Hepatocyte (in vitro differentiated cells): ENCODE results near the gene UGT1A1. TPM values are rescaled to one million over a fixed set of nuclear protein-coding genes. Genes with fewer than 3 reads are reported as not detected.

Experiments used
- DNase-seq: peaks from one replicate; pipeline ENCODE4 v3.0.0-alpha.2; 2016; ENCODE audit warnings: low spot score
- H2AFZ ChIP-seq: fragments of 200-600 bp; sonication (generic); 2 replicates; pipeline ENCODE4 v1.6.0; 2016; ENCODE audit warnings: antibody characterized with exemption, mild to moderate bottlenecking
- H3K27ac ChIP-seq: fragments of 200-600 bp; sonication (generic); 2 replicates; pipeline ENCODE4 v1.5.1; 2016; ENCODE audit warnings: mild to moderate bottlenecking
- H3K27me3 ChIP-seq: fragments of 200-600 bp; sonication (generic); 2 replicates; pipeline ENCODE4 v1.6.1; 2016
- H3K36me3 ChIP-seq: fragments of 200-600 bp; sonication (generic); replicated peaks from 2 replicates; pipeline ENCODE4 v1.5.1; 2016; ENCODE audit warnings: low read depth; ENCODE audit not compliant: insufficient read depth
- H3K4me1 ChIP-seq: fragments of 200-600 bp; sonication (generic); 2 replicates; pipeline ENCODE4 v1.5.1; 2016; ENCODE audit warnings: mild to moderate bottlenecking, moderate library complexity; ENCODE audit not compliant: insufficient read depth
- H3K4me2 ChIP-seq: fragments of 200-600 bp; sonication (generic); 2 replicates; pipeline ENCODE4 v1.6.0; 2016
- H3K4me3 ChIP-seq: fragments of 200-600 bp; sonication (generic); 2 replicates; pipeline ENCODE4 v1.5.1; 2016; ENCODE audit warnings: mild to moderate bottlenecking
- H3K79me2 ChIP-seq: fragments of 200-600 bp; sonication (generic); 2 replicates; pipeline ENCODE4 v1.6.0; 2017; ENCODE audit warnings: mild to moderate bottlenecking
- H3K9me2 ChIP-seq: fragments of 200-600 bp; sonication (generic); replicated peaks from 2 replicates; pipeline ENCODE4 v1.6.0; 2017; ENCODE audit warnings: mild to moderate bottlenecking; ENCODE audit not compliant: insufficient read depth
- H3K9me3 ChIP-seq: fragments of 200-600 bp; sonication (generic); 2 replicates; pipeline ENCODE4 v1.5.1; 2016; ENCODE audit warnings: low read depth, mild to moderate bottlenecking
- H4K20me1 ChIP-seq: fragments of 200-600 bp; sonication (generic); 2 replicates; pipeline ENCODE4 v1.6.0; 2016; ENCODE audit warnings: mild to moderate bottlenecking; ENCODE audit not compliant: insufficient read depth, poor library complexity, severe bottlenecking
- EZH2 ChIP-seq: fragments of 200-600 bp; sonication (generic); IDR thresholded peaks from 2 replicates; pipeline ENCODE4 v1.6.1; 2016; ENCODE audit warnings: antibody characterized with exemption, mild to moderate bottlenecking, borderline replicate concordance
- EZH2phosphoT487 ChIP-seq: fragments of 200-600 bp; sonication (generic); IDR thresholded peaks from one replicate; pipeline ENCODE4 v1.6.1; 2018; ENCODE audit warnings: antibody characterized with exemption, mild to moderate bottlenecking, low read depth, moderate library complexity; ENCODE audit not compliant: unreplicated experiment, severe bottlenecking
- WGBS: methylation state at CpG from one replicate; pipeline ENCODE4 v1.1.6; 2016; ENCODE audit warnings: low lambda C conversion rate; ENCODE audit errors: missing lambda C conversion rate; 5-methylcytosine and 5-hydroxymethylcytosine counted together
- polyA plus RNA-seq: library from polyadenylated mRNA; unstranded; fragments of >200 nt; fragmentation: Nextera tagmentation; extraction: Ambion mirVana; gene quantifications from 2 replicates; pipeline ENCODE4 v1.2.1, GENCODE V29; 2016
- total RNA-seq: library from RNA; depleted of rRNA; stranded (reverse); fragments of >200 nt; gene quantifications from 2 replicates; pipeline ENCODE4 v1.2.3, GENCODE V29; 2014
- TF ChIP-seq, protein P1 (sequence below): fragments of 200-600 bp; sonication (generic); IDR thresholded peaks from 2 replicates; pipeline ENCODE4 v1.5.1; 2016; ENCODE audit warnings: antibody characterized with exemption, mild to moderate bottlenecking; ENCODE audit not compliant: poor library complexity

The UGT1A1 gene
- total and polyA plus RNA-seq, 2 experiments from 2014 or later: 0.53 to 0.91 TPM

DNA sequence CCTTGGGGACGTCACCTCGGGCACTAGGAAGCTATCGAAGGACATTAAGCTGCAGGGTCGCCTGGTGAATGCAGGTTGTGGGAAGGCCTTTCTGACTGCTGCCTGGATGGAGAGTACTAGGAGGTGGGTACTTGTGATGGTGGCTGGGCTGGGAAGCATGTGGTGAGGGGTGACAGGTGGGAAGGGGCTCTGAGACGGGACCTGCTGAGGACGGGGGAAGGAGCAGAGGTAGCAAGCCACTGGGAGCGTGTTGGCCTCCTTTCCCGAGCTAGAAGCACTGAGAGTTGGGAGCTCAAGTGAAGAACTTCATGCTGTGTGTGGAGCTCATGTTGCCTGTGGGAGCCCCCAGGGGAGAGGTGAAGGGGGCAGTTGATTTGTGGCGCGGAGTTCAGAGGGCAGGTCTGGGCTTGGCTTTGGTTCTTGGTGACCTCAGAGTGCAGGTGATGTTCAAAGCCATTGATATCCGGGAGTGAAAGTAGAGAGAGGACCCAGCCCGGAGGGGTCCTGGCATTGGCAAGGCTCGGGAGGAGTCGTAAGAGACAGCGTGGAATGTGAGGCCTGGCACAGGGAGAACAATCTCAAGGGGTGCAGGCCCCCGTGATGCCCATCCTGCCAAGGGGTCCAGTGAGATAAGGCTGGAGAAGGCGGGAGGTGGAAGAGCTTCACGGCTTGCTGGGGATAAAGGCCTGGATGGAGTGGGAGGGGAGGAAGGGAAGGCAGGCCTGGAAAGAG lies 31.2 kb downstream of the UGT1A1 start:
- no peaks in the 10 kb centered on the region for H3K9me2 ChIP-seq
- no peaks in the 10 kb centered on the region for H3K9me3 ChIP-seq
- H3K4me3 ChIP-seq: no peak overlapping the region
- no peak overlapping the region for H3K27ac ChIP-seq
- H3K79me2 ChIP-seq: no peaks in the 10 kb centered on the region
- no peaks in the 10 kb centered on the region for H3K4me1 ChIP-seq
- TF ChIP-seq EZH2phosphoT487: no peak
- TF ChIP-seq, protein P1, sequence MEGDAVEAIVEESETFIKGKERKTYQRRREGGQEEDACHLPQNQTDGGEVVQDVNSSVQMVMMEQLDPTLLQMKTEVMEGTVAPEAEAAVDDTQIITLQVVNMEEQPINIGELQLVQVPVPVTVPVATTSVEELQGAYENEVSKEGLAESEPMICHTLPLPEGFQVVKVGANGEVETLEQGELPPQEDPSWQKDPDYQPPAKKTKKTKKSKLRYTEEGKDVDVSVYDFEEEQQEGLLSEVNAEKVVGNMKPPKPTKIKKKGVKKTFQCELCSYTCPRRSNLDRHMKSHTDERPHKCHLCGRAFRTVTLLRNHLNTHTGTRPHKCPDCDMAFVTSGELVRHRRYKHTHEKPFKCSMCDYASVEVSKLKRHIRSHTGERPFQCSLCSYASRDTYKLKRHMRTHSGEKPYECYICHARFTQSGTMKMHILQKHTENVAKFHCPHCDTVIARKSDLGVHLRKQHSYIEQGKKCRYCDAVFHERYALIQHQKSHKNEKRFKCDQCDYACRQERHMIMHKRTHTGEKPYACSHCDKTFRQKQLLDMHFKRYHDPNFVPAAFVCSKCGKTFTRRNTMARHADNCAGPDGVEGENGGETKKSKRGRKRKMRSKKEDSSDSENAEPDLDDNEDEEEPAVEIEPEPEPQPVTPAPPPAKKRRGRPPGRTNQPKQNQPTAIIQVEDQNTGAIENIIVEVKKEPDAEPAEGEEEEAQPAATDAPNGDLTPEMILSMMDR: no peak
- no peak for TF ChIP-seq EZH2
- H3K36me3 ChIP-seq: no peaks in the 10 kb centered on the region
- H4K20me1 ChIP-seq: no peaks in the 10 kb centered on the region
- no peak overlapping the region for H3K4me2 ChIP-seq
- H2AFZ ChIP-seq: no peak overlapping the region
- H3K27me3 ChIP-seq: no peaks in the 10 kb centered on the region
- DNase-seq: no peak
- 91% methylated on average over 18 of the region's 18 CpGs for WGBS

DNA sequence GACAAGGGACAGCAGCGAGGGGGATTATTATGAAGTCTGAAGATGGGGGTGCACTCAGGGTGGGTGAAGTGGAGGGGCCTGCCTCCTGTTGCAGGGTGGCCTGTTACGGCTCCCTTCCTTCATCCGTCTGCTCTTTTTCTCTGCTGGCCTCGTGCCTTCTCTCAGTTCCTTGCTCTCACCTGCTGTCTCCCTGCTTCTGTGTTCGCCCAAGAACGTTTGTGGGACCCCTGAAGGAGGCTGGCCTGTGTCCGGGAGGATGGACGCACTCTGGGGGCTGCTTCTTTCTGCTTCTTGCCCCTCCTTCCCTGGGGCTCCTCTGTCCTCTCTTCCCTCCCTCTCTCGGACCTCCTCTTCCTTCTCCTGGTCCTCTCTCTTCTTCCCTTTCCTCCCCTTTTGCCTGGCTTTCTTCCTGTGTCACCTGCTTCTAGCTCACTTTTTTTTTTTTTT lies 31.8 kb downstream of the UGT1A1 start:
- no peaks in the 10 kb centered on the region for H3K79me2 ChIP-seq
- TF ChIP-seq EZH2 (no peak), EZH2phosphoT487 (no peak)
- TF ChIP-seq, protein P1: no peak
- 86% methylated on average over 8 of the region's 9 CpGs for WGBS
- no peak overlapping the region for H3K4me3 ChIP-seq
- no peaks in the 10 kb centered on the region for H3K36me3 ChIP-seq
- DNase-seq: no peak
- H3K27ac ChIP-seq: no peak overlapping the region
- no peak overlapping the region for H2AFZ ChIP-seq
- no peak overlapping the region for H3K4me2 ChIP-seq
- H4K20me1 ChIP-seq: no peaks in the 10 kb centered on the region
- H3K9me2 ChIP-seq: no peaks in the 10 kb centered on the region
- no peaks in the 10 kb centered on the region for H3K4me1 ChIP-seq
- no peaks in the 10 kb centered on the region for H3K9me3 ChIP-seq
- no peaks in the 10 kb centered on the region for H3K27me3 ChIP-seq

DNA sequence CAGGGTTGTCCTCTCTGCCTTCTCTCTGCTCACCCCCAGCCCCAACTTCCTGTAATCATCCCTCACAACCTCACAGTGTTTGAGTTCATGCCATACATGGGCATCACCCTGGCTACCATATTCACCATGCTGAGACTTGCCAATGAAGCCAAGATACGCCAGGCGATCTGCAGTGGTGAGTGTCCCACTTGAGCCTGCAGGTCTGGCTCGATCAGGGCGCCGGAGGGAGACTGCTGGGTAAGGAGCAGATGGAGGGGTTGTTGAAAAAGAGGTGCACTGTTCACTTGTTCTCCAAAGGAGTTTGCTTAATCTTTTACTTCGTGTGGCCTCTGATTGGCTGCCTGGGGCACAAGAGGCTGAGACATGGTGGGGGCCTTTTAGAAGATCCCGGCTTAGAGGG lies 32.6 kb downstream of the UGT1A1 start:
- H3K36me3 ChIP-seq: no peaks in the 10 kb centered on the region
- no peak overlapping the region for H3K27ac ChIP-seq
- 95% methylated on average over 7 of the region's 7 CpGs for WGBS
- H3K4me2 ChIP-seq: no peak overlapping the region
- TF ChIP-seq, protein P1: no peak
- TF ChIP-seq EZH2 (no peak), EZH2phosphoT487 (no peak)
- DNase-seq: no peak
- no peak overlapping the region for H2AFZ ChIP-seq
- no peak overlapping the region for H3K4me3 ChIP-seq
- no peaks in the 10 kb centered on the region for H3K9me3 ChIP-seq
- no peaks in the 10 kb centered on the region for H3K79me2 ChIP-seq
- no peaks in the 10 kb centered on the region for H3K4me1 ChIP-seq
- no peaks in the 10 kb centered on the region for H3K27me3 ChIP-seq
- no peaks in the 10 kb centered on the region for H4K20me1 ChIP-seq
- H3K9me2 ChIP-seq: no peaks in the 10 kb centered on the region
